ENCODE results near the gene ZBTB1. TPM values are rescaled to one million over a fixed set of nuclear protein-coding genes. Genes with fewer than 3 reads are reported as not detected.

The ZBTB1 gene
- total RNA-seq, 1 experiment from 2014 or later = 37.8 TPM

DNA sequence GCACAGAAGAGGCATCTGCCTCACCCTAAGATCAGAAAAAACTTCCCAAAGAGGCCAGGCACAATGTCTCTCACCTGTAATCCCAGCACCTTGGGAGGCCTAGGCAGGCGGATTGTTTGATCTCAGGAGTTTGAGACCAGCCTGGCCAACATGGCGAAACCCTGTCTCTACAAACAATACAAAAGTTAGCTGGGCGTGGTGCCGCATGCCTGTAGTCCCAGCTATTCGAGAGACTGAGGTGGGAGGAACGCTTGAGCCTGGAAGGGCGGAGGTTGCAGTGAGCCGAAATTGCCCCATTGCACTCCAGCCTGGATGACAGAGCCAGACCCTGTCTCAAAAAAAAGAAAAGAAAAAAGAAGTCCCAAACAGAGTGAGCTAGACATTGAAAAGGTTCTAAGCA is 4.5 kb downstream of the ZBTB1 start:
- Histone ChIP-seq H2BK5ac (ENCODE audit: insufficient read length, low read length) (no peak overlapping the region), H3K4me2 (ENCODE audit: insufficient read depth, insufficient read length, low read length) (no peak overlapping the region), H3K27me3 (ENCODE audit: insufficient read depth, low read length) (no peaks in the 10 kb centered on the region), H3K4ac (ENCODE audit: low read depth, low read length) (no peak overlapping the region), H2BK12ac (ENCODE audit: insufficient read length, low read depth, low read length) (no peak overlapping the region), H4K5ac (ENCODE audit: insufficient read length, low read depth, low read length) (no peak overlapping the region), H3K23ac (ENCODE audit: insufficient read length, low read depth, low read length) (no peak overlapping the region), H3K23me2 (ENCODE audit: insufficient read length, low read depth, low read length, poor library complexity, severe bottlenecking) (peaks cover 6% of the 10 kb centered on the region), H2BK120ac (ENCODE audit: low read depth, low read length, poor library complexity, severe bottlenecking) (no peak overlapping the region), H3K27ac (ENCODE audit: insufficient read length, low read depth, low read length) (no peak overlapping the region), H3K18ac (ENCODE audit: insufficient read length, low read depth, low read length) (no peak overlapping the region), H3K9me3 (ENCODE audit: control insufficient read depth, low read depth, low read length) (no peaks in the 10 kb centered on the region), H3K14ac (ENCODE audit: insufficient read depth, low read length) (no peak overlapping the region), H4K91ac (ENCODE audit: insufficient read length, low read depth, low read length) (no peak overlapping the region), H3T11ph (ENCODE audit: low read length) (no peak overlapping the region), H3K56ac (ENCODE audit: insufficient read length, low read depth, low read length) (no peak overlapping the region), H2AK5ac (ENCODE audit: insufficient read length, low read length) (no peak overlapping the region), H4K20me1 (ENCODE audit: control insufficient read depth, insufficient read depth, insufficient read length) (no peaks in the 10 kb centered on the region), H2BK15ac (ENCODE audit: low read depth, low read length) (no peak overlapping the region), H2AFZ (ENCODE audit: low read length) (no peak overlapping the region), H3K4me1 (ENCODE audit: insufficient read depth, low read length) (no peaks in the 10 kb centered on the region; the same call in 1 of the 2 replicates), H2BK20ac (ENCODE audit: low read depth, low read length, poor library complexity, severe bottlenecking) (no peak overlapping the region), H4K8ac (replicated peaks; ENCODE audit: insufficient read length, low read depth, low read length) (no peak overlapping the region), H3K79me1 (ENCODE audit: insufficient read depth, low read depth, low read length, poor library complexity, severe bottlenecking) (no peaks in the 10 kb centered on the region), H3K79me2 (ENCODE audit: insufficient read depth, low read length) (peaks cover 36% of the 10 kb centered on the region; the same call in 1 of the 2 replicates), H3K9ac (ENCODE audit: extremely low read depth, insufficient read length, low read length) (no peak overlapping the region)
- Mint-ChIP-seq H3K9me3 (no peaks in the 10 kb centered on the region), H3K36me3 (ENCODE audit: insufficient read depth in 1 of 3, low read depth in 3 of 3) (peaks cover 0 to 7% (median 0%) of the 10 kb centered on the region in 3 experiments; a peak in 1 of 7 replicates), H3K4me1 (peaks cover 49 to 51% of the 10 kb centered on the region in 2 experiments), H3K27ac (peak overlapping the region; percentile 53 to 89 (median 67); a peak in 4 of 7 replicates), H3K27me3 (ENCODE audit: low read depth) (no peaks in the 10 kb centered on the region), H3K4me3 (peak overlapping the region in 1 of 2 experiments; percentile 21; a peak in 1 of 5 replicates)
- no CpG with 5 or more reads among the region's 8 CpGs for WGBS (ENCODE audit: extremely low coverage, insufficient read length, low lambda C conversion rate)
- DNase-seq = peak; percentile 67
- TF ChIP-seq, protein P1, sequence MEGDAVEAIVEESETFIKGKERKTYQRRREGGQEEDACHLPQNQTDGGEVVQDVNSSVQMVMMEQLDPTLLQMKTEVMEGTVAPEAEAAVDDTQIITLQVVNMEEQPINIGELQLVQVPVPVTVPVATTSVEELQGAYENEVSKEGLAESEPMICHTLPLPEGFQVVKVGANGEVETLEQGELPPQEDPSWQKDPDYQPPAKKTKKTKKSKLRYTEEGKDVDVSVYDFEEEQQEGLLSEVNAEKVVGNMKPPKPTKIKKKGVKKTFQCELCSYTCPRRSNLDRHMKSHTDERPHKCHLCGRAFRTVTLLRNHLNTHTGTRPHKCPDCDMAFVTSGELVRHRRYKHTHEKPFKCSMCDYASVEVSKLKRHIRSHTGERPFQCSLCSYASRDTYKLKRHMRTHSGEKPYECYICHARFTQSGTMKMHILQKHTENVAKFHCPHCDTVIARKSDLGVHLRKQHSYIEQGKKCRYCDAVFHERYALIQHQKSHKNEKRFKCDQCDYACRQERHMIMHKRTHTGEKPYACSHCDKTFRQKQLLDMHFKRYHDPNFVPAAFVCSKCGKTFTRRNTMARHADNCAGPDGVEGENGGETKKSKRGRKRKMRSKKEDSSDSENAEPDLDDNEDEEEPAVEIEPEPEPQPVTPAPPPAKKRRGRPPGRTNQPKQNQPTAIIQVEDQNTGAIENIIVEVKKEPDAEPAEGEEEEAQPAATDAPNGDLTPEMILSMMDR (conservative IDR thresholded peaks at IDR 0.05) = no peak
